Right atrium auricular region (tissue), 2 donors: ENCODE measurements around the gene PPP1R9B. TPM values are rescaled to one million over a fixed set of nuclear protein-coding genes. Genes with fewer than 3 reads are reported as not detected.

Source experiments
- DNase-seq: peaks from one replicate; pipeline ENCODE4 v3.0.0-alpha.2; 2019; ENCODE audit warnings: low spot score
- H3K27ac ChIP-seq, 2 donors: fragments of 200-600 bp; sonication (generic); 1 replicate in 1 of 2; 2 replicates in 1 of 2; pipeline ENCODE4 v1.5.1; 2016 to 2019
- H3K27me3 ChIP-seq, 2 donors: fragments of 200-600 bp; sonication (generic); one replicate each; pipeline versions ENCODE4 v1.5.1 to v1.6.0; 2017 to 2019
- H3K36me3 ChIP-seq: fragments of 200-600 bp; sonication (generic); one replicate; pipeline ENCODE4 v1.5.1; 2016
- H3K4me1 ChIP-seq, 2 donors: fragments of 200-600 bp; sonication (generic); one replicate each; pipeline versions ENCODE4 v1.5.1 to v1.6.0; 2017 to 2019
- H3K4me3 ChIP-seq, 2 donors: fragments of 200-600 bp; sonication (generic); 1 replicate in 1 of 2; 2 replicates in 1 of 2; pipeline ENCODE4 v1.5.1; 2017 to 2019; ENCODE audit warnings: mild to moderate bottlenecking in 1 of 2, moderate library complexity in 1 of 2
- H3K9me3 ChIP-seq, 2 donors: fragments of 200-600 bp; sonication (generic); one replicate each; pipeline ENCODE4 v1.5.1; 2019
- total RNA-seq, 2 donors: library from RNA; depleted of rRNA; stranded (reverse); fragments of >200 nt; gene quantifications; one replicate each; pipeline ENCODE4 v1.1.0, GENCODE V29; 2016
- TF ChIP-seq, protein P1 (sequence below), 2 donors: fragments of 200-600 bp; sonication (generic); IDR thresholded peaks; one replicate each; pipeline ENCODE4 v1.5.1; 2019; ENCODE audit warnings: antibody characterized with exemption in 2 of 2

PPP1R9B gene
- total RNA-seq, 2 donors from 2014 or later = 16.9 to 24.2 TPM

DNA sequence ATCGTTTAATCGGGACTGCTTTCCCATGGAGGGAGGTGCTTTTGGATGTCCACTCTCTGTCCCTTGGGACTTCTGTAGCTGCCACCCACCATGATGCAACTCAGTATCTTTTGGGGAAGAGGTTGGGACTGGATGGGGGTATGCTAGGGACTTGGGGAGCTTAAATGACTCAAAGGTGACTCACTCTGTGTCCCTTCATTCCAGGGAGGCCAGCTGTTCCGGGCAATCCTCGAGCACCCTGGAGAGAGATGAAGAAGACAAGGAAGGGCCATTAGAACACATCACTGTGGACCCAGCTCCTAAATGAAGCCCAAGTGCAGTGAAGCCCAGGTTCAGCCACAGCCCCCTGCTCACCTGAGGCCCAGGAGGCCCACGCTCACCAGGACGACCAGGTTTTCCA, 46.3 kb upstream of the PPP1R9B start:
- peaks cover 71% of the 10 kb centered on the region for H3K36me3 ChIP-seq
- H3K4me1 ChIP-seq = peaks cover 0 to 39% of the 10 kb centered on the region in 2 donors
- TF ChIP-seq, protein P1, sequence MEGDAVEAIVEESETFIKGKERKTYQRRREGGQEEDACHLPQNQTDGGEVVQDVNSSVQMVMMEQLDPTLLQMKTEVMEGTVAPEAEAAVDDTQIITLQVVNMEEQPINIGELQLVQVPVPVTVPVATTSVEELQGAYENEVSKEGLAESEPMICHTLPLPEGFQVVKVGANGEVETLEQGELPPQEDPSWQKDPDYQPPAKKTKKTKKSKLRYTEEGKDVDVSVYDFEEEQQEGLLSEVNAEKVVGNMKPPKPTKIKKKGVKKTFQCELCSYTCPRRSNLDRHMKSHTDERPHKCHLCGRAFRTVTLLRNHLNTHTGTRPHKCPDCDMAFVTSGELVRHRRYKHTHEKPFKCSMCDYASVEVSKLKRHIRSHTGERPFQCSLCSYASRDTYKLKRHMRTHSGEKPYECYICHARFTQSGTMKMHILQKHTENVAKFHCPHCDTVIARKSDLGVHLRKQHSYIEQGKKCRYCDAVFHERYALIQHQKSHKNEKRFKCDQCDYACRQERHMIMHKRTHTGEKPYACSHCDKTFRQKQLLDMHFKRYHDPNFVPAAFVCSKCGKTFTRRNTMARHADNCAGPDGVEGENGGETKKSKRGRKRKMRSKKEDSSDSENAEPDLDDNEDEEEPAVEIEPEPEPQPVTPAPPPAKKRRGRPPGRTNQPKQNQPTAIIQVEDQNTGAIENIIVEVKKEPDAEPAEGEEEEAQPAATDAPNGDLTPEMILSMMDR (IDR thresholded peaks at IDR 0.05) = no peak
- no peak for DNase-seq
- H3K27ac ChIP-seq = peak overlapping the region; percentile 22 to 54
- H3K4me3 ChIP-seq = no peak overlapping the region
- H3K9me3 ChIP-seq = no peaks in the 10 kb centered on the region
- H3K27me3 ChIP-seq = no peaks in the 10 kb centered on the region

DNA sequence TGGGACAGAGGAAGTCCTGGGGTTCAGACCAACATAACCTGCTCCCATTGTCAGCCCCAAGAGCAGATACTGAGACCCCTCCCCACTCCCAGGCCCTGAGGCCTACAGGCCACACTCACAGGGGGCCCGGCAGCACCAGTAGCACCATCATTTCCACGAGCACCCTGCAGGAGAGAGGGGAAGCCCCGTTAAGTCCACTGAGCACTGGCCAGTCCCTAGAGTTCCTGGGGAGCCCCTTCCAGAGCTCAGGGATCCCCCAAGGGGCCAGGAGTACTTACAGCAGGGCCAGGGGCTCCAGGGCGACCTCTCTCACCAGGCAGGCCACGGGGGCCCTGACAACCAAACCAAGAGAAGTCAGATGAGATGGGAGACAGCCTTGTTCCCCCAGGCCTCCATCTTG, 45.6 kb upstream of the PPP1R9B start:
- no peak for DNase-seq
- no peak overlapping the region for H3K4me3 ChIP-seq
- H3K4me1 ChIP-seq = peaks cover 0 to 39% of the 10 kb centered on the region in 2 donors
- no peaks in the 10 kb centered on the region for H3K9me3 ChIP-seq
- no peaks in the 10 kb centered on the region for H3K27me3 ChIP-seq
- H3K27ac ChIP-seq = peak overlapping the region; percentile 22 to 54
- H3K36me3 ChIP-seq = peaks cover 77% of the 10 kb centered on the region
- TF ChIP-seq, protein P1 (IDR thresholded peaks at IDR 0.05) = no peak

DNA sequence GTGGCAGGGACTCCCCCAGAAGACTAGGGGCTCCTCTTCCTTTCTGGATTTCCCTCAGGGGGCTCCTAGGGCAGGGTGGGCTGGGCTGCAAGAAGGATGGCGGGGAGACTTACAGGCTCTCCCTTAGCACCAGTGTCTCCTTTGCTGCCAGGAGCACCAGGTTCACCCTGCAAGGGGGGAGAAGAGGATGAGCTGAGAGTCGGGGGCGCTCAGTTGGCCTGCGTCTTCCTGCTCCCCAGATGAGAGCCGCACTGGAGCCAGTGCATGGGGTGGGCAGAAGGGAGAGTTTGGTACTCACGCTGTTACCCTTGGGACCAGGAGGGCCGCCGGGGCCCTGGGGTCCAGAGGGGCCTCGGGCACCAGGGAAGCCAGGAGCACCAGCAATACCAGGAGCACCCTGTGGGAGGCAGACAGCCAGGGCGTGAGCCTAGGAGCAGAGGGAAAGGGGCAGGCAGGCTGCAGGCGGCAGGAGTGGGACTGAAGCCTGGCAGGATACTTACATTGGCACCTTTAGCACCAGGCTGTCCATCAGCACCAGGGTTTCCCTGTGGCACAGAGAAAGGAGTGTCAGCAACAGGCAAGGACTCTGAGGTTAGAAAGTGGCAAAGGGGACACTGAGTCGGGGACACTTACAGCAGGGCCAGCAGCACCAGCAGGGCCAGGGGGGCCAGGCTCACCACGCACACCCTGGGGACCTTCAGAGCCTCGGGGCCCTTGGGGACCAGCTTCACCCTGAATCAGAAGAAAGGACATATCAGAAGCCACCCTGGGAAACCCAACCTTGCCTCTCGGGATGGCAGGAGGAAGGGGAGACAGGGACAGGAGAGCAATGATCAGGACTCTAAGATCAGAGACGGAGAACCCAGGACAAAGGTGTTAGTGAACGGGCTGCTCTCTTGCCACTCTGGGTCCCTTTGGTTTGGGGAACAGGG, 44.7 kb upstream of the PPP1R9B start:
- H3K4me1 ChIP-seq = peaks cover 0 to 36% of the 10 kb centered on the region in 2 donors
- no peak overlapping the region for H3K4me3 ChIP-seq
- H3K27me3 ChIP-seq = no peaks in the 10 kb centered on the region
- peaks cover 85% of the 10 kb centered on the region for H3K36me3 ChIP-seq
- peak overlapping the region; percentile 22 to 54 for H3K27ac ChIP-seq
- no peak for DNase-seq
- no peaks in the 10 kb centered on the region for H3K9me3 ChIP-seq
- TF ChIP-seq, protein P1 (IDR thresholded peaks at IDR 0.05) = no peak

DNA sequence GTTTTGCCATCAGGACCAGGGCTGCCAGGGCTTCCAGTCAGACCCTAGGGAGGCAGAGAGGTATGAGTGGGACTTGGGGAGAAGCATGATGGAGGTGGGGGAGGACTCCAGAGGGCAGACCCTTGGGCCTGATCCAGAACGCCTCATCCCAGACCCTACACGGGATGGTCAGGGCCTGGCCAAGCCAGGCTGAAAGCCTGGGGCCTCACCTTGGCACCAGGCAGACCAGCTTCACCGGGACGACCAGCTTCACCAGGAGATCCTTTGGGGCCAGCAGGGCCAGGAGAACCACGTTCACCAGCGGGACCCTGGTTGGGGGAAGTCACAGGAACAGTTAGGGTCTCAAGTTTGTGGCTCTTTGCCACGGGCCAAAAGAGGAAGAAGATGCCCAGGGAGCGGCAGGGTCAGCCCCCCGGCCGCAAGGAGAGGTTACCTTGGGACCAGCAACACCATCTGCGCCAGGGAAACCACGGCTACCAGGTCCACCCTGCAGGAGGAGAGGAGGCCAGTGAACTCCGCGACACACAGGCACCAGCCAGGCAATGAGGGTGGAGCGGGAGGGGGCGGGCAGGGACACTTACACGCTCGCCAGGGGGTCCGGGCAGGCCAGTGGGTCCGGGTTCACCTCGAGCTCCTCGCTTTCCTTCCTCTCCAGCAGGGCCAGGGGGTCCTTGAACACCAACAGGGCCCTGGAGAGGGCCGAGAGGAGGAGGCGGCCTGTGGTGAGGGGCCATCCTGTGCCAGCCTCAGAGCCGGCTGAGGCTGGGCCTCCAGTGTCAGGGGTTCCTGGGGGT, 43.9 kb upstream of the PPP1R9B start:
- no peak overlapping the region for H3K27ac ChIP-seq
- peaks cover 92% of the 10 kb centered on the region for H3K36me3 ChIP-seq
- no peak for DNase-seq
- H3K9me3 ChIP-seq = no peaks in the 10 kb centered on the region
- no peaks in the 10 kb centered on the region for H3K27me3 ChIP-seq
- peaks cover 0 to 28% of the 10 kb centered on the region in 2 donors for H3K4me1 ChIP-seq
- TF ChIP-seq, protein P1 (IDR thresholded peaks at IDR 0.05) = no peak
- no peak overlapping the region for H3K4me3 ChIP-seq

DNA sequence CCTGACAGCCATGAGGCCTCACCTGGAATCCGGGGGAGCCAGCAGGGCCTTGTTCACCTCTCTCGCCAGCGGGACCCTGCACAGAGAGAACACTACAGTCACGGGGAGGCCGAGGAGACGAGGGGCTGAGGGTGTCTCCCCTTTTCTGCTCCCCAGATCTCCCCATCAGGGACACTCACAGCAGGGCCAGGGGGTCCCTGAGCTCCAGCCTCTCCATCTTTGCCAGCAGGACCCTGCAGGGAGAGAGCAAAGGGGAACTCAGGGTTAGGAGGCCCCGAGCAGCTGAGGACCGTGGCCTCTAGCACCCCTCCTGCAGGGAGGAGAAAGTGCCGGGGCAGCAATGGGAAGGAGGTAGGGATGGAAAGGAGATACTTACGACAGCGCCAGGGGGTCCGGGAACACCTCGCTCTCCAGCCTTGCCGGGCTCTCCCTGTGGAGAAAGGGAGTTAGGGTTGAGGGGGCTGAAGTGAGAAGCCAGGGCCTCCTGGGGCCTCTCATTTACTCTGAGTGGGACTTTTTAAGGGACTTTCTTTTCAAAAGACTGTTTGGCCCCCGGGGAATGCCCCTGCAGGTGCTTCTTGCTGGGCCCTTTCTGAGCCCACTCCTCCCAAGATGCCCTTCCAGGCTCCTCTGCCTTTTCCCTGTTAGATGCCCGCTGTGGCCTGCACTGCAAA, 42.3 kb upstream of the PPP1R9B start:
- H3K4me3 ChIP-seq = no peak overlapping the region
- TF ChIP-seq, protein P1 (IDR thresholded peaks at IDR 0.05) = no peak
- no peak overlapping the region for H3K27ac ChIP-seq
- H3K27me3 ChIP-seq = no peaks in the 10 kb centered on the region
- DNase-seq = no peak
- peaks cover 0 to 12% of the 10 kb centered on the region in 2 donors for H3K4me1 ChIP-seq
- no peaks in the 10 kb centered on the region for H3K9me3 ChIP-seq
- peaks cover 88% of the 10 kb centered on the region for H3K36me3 ChIP-seq
